IMR-90 (cell line): ENCODE measurements around the gene HOXB9.

Source experiments
- CEBPB ChIP-seq: IDR thresholded peaks from 2 replicates; pipeline ENCODE4 v1.6.1; 2012; ENCODE audit warnings: low read depth, low read length, improper control_type of control experiment
- CTCF ChIP-seq: conservative IDR thresholded peaks from 2 replicates; pipeline ENCODE4 v1.5.1; 2012; ENCODE audit warnings: mild to moderate bottlenecking, low read depth, low read length, improper control_type of control experiment
- ELK1 ChIP-seq: fragments of 150-350 bp; IDR thresholded peaks from 2 replicates; pipeline ENCODE4 v1.6.1; 2016; ENCODE audit warnings: low read depth, mild to moderate bottlenecking, low read length, moderate library complexity, borderline replicate concordance
- POLR2A ChIP-seq: IDR thresholded peaks from 2 replicates; pipeline ENCODE4 v1.6.1; 2012; ENCODE audit warnings: mild to moderate bottlenecking, low read depth, low read length
- RAD21 ChIP-seq: IDR thresholded peaks from 2 replicates; pipeline ENCODE4 v1.6.1; 2012; ENCODE audit warnings: low read length, improper control_type of control experiment
- RCOR1 ChIP-seq: IDR thresholded peaks from 2 replicates; pipeline ENCODE4 v1.6.1; 2012; ENCODE audit warnings: mild to moderate bottlenecking, low read length, improper control_type of control experiment; ENCODE audit not compliant: insufficient replicate concordance
- RFX5 ChIP-seq: IDR thresholded peaks from 2 replicates; pipeline ENCODE4 v1.8.0; 2012; ENCODE audit warnings: low read depth, mild to moderate bottlenecking, low read length, moderate library complexity
- SMC3 ChIP-seq: fragments of 150-350 bp; IDR thresholded peaks from 2 replicates; pipeline ENCODE4 v1.6.1; 2016; ENCODE audit warnings: low read depth, mild to moderate bottlenecking, antibody characterized with exemption, low read length, moderate library complexity
- USF2 ChIP-seq: fragments of 150-350 bp; IDR thresholded peaks from 2 replicates; pipeline ENCODE4 v1.6.1; 2017; ENCODE audit warnings: mild to moderate bottlenecking, antibody characterized with exemption, low read length, low read depth

GRCh38 chr17:48601539-48602425 is 24.4 kb downstream of the HOXB9 start:
- TF ChIP-seq RAD21 (no peak), CTCF (no peak), POLR2A (no peak), RCOR1 (no peak), RFX5 (no peak), ELK1 (no peak), USF2 (no peak), SMC3 (no peak), CEBPB (no peak)
